HepG2 (cell line): ENCODE results near the gene RAX. TPM values are rescaled to one million over a fixed set of nuclear protein-coding genes. Genes with fewer than 3 reads are reported as not detected.

Experiments used
- ZNF10 ChIP-seq: sonication (generic); formaldehyde crosslinking; IDR thresholded peaks from 2 replicates; pipeline ENCODE4 v1.4.0; 2020; ENCODE audit warnings: mild to moderate bottlenecking, low read depth, missing genetic modification reagents, borderline replicate concordance
- polyA plus RNA-seq, 8 experiments: library from polyadenylated mRNA; depleted of rRNA in 3 of 8; stranded (reverse) in 7 of 8; unstranded in 1 of 8; fragments of >200 nt; fragmentation: Illumina TruSeq in 4 of 8; extraction: Trizol in 4 of 8; gene quantifications; 2 replicates each; pipeline versions ENCODE4 v1.2.1 to v1.2.3, GENCODE V29; 2011 to 2016; ENCODE audit warnings: low read depth in 4 of 8, missing spikeins in 1 of 8, mixed read lengths in 1 of 8; ENCODE audit not compliant: insufficient read depth in 1 of 8
- total RNA-seq, 5 experiments: library from RNA; depleted of rRNA; stranded (reverse); fragments of >200 nt; fragmentation: Illumina TruSeq; extraction: Trizol; gene quantifications; 2 replicates each; pipeline ENCODE4 v1.2.3, GENCODE V29; 2016; ENCODE audit warnings: low read depth in 1 of 5

Gene RAX
- total and polyA plus RNA-seq, 2 of the 13 experiments (the other 11 are each of a cell fraction or from before 2014, with no cell fraction given): not detected

DNA sequence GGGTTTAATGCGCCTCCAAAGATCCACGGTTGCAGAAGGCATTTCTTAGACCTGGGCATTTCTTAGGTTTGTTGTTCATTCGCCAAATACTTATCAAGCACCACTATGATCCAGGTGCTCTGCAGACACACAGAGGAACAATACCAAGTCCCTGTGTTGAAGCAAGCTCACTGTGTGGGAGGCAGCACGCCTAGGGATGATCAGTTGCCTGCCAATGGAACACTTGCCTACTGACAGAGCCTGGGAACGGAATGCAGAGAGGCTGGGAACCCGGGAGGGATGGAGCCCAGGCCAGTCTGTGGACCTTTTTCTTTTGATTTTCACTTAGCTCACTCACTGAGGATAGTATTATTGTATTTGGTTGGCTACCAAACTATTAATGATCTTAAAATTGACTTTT lies 55.2 kb downstream of the RAX start (continued):
- no peak for TF ChIP-seq ZNF10

Other genes with a start within 250 kb of the RAX start
- gene SEC11C, start 133.6 kb downstream of the RAX start, total RNA-seq (2016; rRNA removed; fragmentation: Illumina TruSeq; extraction: Trizol): 211 and 297 TPM in 2 replicates
- 59.2 and 71.9 TPM in 2 replicates for gene SEC11C, start 133.6 kb downstream of the RAX start, polyA plus RNA-seq (2011; rRNA removed)
- not detected in 2 replicates for gene GRP, start 53.3 kb downstream of the RAX start, total RNA-seq (2016; rRNA removed; fragmentation: Illumina TruSeq; extraction: Trizol)
- gene GRP, start 53.3 kb downstream of the RAX start, polyA plus RNA-seq (2011; rRNA removed): not detected in 2 replicates
- gene CPLX4, start 45.2 kb upstream of the RAX start, total RNA-seq (2016; rRNA removed; fragmentation: Illumina TruSeq; extraction: Trizol): not detected in 2 replicates
- not detected in 2 replicates for gene CPLX4, start 45.2 kb upstream of the RAX start, polyA plus RNA-seq (2011; rRNA removed)
- gene LMAN1, start 85.8 kb upstream of the RAX start, total RNA-seq (2016; rRNA removed; fragmentation: Illumina TruSeq; extraction: Trizol): 79.1 and 131 TPM in 2 replicates
- 88.3 and 127 TPM in 2 replicates for gene LMAN1, start 85.8 kb upstream of the RAX start, polyA plus RNA-seq (2011; rRNA removed)